Umbilical cord (tissue), 2 donors: ENCODE results near the gene CIAPIN1. TPM values are rescaled to one million over a fixed set of nuclear protein-coding genes. Genes with fewer than 3 reads are reported as not detected.
A peak's percentile ranks its signal among the peaks of the same experiment; 100 is the strongest.
"Not testable (repeated sequence)": the region's sequence is repeated elsewhere in the genome, so short reads cannot be mapped to it uniquely, and the experiment has no call there.

Experiments used
- DNase-seq: peaks from one replicate; pipeline ENCODE4 v3.0.0-alpha.2; 2015; ENCODE audit warnings: low spot score
- total RNA-seq: library from RNA; depleted of rRNA; stranded (reverse); fragments of >200 nt; gene quantifications from one replicate; pipeline ENCODE4 v1.2.3, GENCODE V29; 2014; ENCODE audit warnings: low replicate concordance; ENCODE audit not compliant: insufficient read depth

The CIAPIN1 gene
- total RNA-seq, 1 donor from 2014 or later: 26.0 TPM

DNA sequence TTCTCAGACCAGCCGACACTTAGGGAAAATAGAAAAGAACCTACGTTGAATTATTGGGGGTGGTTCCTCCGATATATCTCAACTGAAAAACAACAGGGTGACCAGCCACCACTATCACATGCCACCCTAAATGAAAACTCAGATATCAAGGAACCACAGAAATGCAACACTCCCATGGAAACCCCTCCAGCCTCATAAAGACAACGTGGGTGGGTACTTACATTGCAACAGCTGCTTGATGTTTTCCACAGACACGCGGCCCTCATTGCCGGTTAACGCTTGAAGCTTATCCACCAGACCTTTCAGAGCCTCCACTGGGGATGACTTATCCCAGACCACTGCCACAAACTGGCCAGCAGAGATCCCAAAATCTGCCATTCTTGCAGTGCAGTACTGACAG lies 6.6 kb downstream of the CIAPIN1 start:
- not testable (repeated sequence) for DNase-seq

DNA sequence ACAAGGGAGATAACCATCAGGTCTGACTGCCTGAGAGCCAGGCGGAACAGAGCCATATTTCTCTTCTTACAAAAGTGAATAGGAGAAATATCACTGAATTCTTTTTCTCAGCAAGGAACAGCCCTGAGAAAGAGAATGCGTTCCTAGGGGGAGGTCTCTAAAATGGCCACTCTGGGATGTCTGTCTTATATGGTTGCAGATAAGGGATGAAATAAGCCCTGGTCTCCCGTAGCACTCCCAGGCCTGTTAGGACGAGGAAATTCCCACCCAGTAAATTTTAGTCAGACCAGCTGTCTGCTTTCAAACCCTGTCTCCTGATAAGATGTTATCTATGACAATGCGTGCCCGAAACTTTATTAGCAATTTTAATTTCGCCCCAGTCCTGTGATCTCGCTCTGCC lies 7.2 kb downstream of the CIAPIN1 start:
- not testable (repeated sequence) for DNase-seq

DNA sequence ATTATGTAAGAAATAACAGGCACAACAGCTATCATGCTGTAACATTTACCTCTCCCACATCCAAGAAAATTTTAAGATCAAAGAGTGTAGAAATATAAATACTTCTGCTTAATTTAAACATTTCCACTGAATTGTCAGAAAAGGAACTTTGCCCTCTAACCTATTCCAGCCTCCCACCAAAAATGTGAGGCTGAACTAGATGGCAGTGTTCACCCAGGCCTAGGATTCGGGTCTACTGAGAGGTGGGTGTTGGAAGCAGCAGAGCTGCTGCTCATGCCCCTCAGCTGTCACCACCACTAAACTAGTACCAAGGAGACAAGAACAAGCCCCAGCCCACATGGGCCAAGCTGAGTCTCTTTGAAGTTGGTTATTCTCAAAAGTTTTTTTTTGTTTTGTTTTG lies 11.3 kb downstream of the CIAPIN1 start:
- DNase-seq: no peak

DNA sequence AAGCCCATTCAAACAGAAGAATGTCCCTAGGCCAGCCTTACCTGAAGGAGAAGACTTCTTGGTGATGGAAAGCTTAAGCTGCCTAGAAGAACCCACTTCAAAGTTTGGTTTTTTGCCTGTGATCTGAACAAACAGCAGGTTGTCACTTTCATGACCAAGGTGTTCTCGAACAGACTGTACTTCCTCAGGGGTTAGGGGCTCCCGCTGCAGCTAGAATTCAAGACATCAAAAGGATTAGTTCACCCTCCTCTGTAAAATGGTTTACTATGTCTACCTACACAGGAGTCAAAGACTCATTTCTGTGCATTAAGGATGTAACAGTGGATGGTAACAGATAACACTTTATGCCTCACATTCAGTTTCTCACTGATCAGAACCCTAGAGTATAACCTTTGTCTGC lies 13.2 kb downstream of the CIAPIN1 start:
- no peak for DNase-seq

DNA sequence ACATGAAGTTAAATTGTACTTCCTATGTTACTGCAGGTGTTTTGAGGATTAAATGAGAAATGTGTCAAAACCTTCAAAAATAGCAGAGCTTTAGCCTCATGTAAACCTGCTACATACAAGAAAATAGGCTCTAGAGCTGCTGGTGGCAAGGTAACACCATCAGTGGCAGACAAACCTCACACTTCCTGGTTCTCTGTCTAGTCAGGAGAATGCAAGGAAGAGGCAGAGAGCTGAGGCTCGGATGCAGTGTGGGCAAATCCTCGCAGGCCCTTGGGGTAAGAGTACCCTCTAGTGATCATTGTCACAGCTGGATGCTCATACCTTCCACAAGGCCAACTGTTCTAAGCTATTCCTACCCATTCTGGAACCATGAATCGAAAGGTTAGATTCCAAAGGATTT lies 14.2 kb downstream of the CIAPIN1 start:
- no peak for DNase-seq

DNA sequence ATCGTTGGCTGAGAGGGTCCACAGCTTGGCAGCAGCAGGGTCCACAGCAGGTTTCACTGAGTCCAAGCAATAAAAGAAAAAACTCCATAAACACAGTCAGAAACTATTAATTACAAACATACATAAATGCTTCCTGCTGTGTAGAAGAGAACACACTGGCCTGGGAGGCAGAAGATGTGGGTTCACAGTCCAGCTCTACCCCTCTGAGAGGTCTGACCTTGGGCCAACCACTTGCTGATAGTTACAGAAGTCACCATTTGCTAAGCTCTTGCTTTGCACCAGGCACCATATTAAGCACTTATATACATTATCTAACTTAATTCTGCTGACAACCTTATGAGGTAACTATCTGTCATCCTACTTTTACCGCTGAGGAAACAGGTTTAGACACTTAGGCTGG lies 14.7 kb downstream of the CIAPIN1 start:
- no peak for DNase-seq

DNA sequence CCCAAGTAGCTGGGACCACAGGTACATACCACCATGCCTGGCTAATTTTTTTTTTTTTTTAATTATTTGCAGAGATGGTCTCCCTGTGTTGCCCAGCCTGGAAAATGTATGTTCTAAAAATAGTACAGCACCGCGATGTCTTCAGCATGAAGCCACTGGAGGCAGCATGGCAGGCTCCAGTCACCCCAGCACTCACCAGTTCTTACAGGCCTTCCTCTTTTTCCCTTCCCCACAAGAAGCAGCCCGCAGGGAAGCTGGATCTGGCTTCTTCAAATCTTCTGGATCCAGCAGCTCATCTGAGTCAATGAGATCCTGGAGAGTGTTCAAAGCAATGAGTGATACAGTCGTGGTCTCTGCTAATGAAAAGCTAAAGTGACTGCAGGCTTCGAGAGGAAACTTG lies 16.2 kb downstream of the CIAPIN1 start:
- DNase-seq: no peak

DNA sequence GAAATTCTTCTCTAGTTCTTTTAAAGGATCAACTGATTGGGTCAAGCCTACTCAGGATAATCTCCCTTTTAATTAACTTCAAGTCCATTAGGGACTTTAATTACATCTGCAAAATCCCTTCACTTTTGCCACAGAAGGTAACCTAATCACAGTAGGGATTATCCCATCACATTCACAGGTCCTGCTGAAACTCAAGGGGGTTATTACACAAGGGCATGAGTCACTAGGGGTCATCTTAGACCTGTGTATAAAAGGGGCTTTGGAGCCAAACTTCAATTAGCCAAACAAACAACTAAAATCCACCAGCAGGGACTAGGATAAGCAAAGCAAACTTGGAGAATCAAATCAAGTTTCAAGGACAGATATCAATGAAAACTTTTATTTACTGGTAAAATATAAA lies 19.4 kb downstream of the CIAPIN1 start:
- DNase-seq: no peak

DNA sequence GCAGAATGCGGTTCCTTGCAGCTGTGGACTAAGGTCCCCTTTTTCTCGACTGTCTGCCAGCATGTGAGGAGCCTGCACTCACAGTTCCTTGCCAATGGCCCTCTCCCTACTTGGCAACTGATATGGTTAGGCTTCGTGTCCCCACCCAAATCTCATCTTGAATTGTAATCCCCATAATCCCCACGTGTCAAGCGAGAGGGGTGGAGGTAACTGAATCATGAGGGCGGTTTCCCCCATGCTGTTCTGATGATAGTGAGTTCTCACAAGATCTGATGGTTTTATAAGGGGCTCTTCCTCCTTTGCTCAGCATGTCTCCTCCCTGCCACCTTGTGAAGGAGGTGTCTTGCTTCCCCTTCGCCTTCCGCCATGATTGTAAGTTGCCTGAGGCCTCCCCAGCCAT lies 19.9 kb downstream of the CIAPIN1 start:
- DNase-seq: no peak

DNA sequence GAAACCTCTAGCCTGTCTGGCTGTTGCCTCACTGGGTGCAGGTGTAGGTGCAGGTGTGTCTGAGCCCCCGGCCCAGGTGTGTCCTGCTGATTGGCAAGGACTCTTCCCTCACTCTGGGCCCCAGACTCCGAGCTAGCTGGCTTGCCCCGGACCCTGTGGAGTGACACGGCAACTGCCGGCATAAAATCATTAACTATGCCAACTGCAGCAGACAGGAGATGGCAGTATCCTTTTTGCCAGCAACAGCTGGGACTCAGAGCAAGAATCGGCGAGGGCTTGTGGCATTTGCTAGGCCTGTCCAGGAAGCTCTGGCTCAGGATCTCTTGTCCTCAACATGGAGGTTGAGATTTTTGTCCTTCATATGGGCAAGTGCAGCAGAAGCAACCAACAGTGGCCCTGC lies 20.8 kb downstream of the CIAPIN1 start:
- DNase-seq: no peak

DNA sequence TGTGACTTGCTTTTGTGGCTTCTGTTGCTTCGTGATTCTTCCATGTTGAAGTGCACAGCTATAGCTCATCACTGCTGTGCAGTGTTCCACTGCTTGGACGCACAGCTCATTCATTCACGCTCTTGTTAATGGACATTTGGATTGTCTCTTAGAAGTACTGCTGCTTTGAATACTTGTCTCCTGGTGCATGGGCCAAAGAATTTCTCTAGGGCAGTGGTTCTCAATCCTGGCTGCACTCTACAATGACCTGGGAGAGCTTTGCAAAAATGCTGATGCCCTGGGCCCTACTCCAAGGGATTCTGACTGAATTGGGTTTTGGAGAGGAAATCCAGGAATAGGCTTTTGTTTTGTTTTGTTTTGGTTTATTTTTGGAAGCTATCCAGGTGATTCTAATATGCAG lies 22.6 kb downstream of the CIAPIN1 start:
- DNase-seq: no peak

DNA sequence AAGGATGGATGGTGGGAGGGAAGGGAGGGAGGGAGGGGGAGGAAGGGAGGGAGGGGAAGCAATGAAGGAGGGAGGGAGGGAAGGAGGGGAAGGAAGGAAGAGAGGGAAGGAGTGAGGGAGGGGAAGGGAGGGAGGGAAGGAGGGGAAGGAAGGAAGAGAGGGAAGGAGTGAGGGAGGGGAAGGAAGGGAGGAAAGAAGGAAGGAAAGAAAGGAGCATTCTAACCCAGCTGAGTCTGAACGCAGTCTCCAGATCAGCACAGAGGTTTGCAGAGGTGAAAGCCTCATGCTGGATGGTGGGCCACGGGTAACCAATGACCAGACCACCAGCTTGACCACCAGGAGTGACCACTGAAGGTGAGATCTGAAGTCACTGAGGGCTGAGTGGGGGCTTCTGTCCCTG lies 24.0 kb downstream of the CIAPIN1 start:
- no peak for DNase-seq

DNA sequence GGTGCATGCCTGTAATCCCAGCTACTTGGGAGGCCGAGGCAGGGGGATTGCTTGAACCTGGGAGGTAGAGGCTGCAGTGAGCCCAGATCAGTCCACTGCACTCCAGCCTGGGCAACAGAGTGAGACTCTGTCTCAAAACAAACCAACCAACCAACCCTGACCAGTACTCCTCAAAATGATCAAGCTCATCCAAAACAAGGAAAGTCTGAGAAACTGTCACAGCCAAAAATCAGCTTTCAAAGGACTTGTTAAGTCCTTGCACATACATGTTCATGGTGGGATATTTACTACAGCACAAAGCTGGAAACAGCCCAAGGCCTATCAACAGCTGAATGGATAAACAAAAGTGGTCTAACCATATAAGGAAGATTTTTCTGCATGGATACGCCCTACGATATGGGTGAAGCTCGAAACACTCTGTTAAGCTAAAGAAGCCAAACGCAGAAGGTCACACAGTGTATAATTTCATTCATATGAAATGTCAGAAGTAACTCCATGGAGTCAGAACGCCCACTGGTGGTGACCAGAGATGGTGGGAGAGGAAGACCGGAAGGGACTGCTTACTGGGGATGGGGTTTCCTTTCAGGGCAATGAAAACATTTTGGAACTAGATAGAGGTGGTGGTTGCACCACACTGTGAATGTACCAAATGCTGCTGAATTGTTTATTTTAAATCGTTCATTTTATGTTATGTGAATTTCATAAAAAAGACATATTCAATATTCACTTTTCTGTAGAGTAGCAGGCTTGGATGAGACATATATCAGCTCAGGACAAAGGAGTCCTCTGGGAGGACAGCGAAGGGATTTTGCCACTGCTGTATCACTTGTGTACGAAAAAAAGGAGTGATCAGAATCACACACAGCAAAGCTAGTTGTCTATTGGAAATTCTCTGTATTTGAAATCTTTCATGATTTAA lies 24.9 kb downstream of the CIAPIN1 start:
- peak; percentile 85 for DNase-seq

DNA sequence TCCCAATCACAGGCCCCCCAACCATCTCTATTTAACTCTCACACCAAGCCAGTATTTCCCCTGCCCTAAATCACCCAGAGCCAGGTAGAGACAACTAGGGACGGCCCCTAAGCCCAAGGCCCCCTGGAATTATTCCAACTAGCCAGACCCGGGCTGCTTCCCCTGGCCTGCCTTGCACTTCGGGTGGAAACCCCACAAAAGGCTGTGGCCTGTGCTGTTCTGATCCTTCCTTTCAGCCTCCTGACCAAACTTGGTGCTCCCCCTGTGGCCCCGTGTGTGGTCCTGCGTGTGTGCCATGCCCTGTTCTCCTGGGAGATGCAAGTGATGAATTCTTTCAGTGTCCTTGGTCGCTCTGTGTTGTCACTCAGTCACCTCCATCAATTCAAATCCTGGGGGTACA lies 27.7 kb downstream of the CIAPIN1 start:
- no peak for DNase-seq

DNA sequence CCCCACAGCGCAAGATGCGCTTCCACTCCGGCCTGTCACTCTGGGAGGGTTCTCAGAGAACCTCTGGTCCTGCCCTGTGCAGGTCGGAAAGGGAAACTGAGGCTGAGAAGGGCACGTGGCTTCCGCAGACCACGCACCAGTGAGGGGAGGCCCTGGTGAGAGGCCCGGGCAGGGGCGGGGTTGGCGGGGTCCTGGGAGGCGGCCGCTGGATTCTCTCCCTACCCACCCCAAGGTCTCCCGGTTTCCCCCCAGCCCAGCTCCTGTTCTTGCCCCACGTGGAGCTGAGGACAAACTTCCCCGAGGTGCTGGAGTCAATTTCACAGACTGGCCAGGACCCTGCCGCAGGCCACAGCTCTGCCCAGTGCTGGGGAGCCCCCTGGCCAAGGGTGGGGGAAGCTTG lies 31.1 kb downstream of the CIAPIN1 start:
- no peak for DNase-seq

DNA sequence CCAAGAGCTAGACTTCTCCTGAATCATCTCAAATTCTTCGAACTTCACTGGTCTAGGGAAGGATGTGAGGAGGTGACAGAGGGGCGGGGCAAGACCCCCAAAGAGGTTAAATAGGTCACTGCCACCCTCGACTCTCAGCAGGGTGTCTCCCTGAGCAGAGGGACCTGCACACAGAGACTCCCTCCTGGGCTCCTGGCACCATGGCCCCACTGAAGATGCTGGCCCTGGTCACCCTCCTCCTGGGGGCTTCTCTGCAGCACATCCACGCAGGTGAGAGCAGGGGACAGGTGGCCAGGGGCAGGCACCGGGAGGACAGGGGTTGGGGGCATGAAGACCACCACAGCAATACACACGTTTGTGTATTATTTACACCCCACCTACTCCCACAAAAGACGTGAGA lies 33.5 kb downstream of the CIAPIN1 start:
- no peak for DNase-seq

DNA sequence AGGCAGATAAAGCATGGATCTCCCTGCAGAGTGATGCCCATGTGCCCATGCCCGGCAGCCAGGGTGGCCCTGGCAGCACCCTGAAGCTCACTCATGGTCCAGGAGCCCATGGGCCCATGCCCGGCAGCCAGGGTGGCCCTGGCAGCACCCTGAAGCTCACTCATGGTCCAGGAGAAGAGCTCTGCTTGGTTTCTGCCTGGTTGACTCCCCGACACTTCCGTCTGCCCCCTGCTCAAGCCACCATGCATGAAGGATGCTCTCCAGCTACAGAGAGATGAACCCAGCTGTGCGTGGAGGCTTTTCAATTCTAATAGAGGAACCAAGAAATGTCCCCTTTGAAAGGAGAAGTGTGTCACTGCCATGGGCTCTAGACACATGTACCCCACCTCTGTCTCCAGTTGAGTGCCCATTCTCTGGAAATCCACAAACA lies 33.9 kb downstream of the CIAPIN1 start:
- DNase-seq: no peak

DNA sequence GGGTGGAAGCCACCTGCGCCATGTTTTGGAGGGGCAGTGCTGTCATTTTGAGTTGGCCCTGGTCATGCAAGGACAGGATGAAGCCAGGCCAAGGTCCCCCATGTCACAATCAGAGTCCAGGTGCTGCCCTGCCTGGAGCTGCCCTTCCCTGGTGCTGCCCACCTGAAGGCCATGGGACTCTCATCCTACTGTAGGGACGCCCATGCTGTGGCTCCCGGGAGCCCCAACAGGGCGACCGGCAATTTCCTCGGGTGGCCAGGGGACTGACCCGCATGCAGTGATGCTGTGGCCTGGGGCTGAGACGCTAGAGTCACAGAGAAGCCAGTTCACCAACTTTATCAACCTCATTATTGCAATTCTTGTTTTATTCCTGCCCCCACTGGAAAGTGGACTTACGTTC lies 34.6 kb downstream of the CIAPIN1 start:
- DNase-seq: no peak

DNA sequence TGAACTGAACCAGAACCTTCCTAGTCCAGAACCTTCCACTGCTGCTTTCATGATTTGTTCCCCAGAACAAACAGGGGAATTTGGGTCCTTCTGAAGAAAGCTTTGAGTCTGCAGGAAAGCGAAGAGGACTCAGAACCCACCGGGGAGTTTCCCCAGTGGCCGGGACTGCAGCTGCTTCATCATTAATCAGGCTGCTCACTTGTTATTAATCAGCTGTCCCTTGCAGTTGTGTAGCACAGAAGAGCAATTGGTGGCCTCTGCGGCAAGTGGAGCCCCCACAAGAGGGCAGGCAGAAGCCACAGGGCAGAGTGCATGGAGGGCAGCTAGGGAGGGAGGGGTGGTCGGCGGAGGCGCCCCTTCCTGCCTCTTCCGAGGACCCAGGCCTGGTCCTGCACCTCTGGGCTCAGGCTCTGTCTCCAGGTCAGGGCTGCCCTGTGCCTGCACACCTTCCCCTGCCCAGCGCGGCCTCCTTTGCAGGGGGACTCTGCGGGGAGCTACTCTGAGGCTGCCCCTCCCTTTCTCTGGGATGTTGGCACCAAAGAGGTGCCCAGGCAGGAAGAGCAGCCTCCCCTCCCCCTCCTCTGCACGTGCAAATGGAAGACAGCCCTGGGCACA lies 35.7 kb downstream of the CIAPIN1 start:
- DNase-seq: no peak

DNA sequence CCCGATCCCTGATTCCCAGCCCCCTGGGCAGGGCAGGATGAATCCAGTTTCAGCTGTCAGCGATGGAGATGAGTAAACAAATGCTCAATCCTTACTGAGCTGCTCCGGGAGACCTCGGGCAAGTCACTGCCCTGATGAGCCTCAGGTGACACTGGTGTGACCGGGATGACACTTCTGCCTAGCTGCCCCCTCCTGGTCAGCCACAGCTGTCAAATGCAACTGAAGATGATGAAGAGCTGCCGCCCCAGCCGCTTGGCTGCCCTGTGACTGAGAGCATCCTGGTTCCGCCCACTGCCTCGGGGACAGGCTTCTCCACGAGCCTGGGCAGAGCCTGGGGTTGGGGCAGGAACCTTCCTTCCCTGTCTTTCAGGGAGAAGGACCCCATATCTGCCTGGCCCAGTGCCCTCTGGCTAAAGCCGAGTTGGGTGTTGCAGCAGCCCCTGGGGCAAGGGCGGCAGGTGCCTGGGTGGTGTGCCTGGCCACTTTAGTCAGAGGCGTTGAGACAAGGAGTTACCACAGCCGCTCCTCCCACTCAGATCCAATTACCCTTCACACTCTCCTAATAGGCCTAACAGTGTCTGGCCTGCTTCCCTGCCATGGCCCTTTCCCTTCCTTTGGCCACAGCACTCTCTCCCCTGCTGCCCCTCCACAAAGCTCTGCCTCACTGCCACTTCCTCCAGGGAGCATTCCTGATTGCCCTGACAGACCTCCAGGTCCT lies 37.2 kb downstream of the CIAPIN1 start:
- no peak for DNase-seq

DNA sequence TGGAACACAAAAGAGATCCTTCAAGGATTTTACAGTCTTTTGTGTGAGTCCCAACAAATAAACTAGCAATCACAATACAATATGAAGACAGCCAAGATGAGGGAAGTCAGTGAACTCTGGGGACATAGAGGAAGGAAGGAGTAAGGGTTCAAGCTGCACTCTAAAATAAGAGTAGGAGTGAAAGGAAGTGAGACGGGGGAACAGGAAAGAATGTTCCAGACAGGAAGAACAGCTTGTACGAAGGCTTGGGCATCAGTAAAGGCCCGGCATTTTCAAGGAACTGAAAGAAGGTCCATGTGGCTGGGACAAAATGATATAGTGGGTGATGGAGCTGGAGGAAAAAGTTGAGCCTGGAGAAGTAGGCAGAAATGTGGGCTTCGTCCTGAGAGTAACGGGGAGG lies 38.1 kb downstream of the CIAPIN1 start:
- DNase-seq: no peak

DNA sequence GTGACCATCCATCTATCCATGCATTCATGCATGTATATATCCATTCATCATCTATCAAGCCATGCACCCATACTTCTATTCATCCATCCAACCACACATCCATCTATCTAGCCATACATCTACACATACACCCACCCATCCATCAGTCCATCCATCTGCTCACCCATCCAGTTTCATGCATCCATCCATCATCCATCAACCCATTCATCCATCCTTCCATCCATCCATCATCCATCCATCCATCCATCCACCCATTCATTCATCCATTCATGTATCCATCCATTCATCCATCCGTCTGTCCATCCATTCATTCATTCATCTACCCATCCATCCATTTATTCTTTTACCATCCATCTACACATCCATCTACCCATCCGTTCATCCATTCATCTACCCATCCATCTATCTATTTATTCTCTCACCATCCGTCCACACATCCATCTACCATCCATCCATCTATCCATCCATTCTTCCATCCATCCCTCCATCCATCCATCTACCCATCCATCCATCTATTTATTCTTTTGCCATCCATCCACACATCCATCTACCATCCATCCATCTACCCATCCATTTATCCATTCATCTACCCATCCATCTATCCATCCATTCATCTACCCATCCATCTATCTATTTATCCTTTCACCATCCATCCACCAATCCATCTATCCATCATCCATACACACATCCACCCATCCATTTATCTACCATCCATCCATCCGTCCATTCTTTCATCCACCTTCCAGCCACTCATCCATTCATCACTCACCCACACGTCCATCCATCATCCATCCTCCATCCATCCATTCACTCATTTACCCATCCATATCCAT lies 39.4 kb downstream of the CIAPIN1 start:
- no peak for DNase-seq
